Endothelial cell of umbilical vein (primary cell): ENCODE measurements around the gene PGAM5. TPM values are rescaled to one million over a fixed set of nuclear protein-coding genes. Genes with fewer than 3 reads are reported as not detected.

Source experiments
- BruUV-seq: library from RNA; stranded (reverse); fragments of 400-500 nt; replicated peaks from 2 replicates; lab custom pipeline; 2021; lab: Mats Ljungman, UMichigan
- CTCF ChIA-PET: fragments of 300-600, 350-600 bp; sonication (Branson Sonifier 250); formaldehyde crosslinking; loops from one replicate; lab custom pipeline; 2021; ENCODE audit warnings: antibody characterized with exemption, inconsistent platforms; lab: Charles Lee
- POLR2A ChIA-PET: fragments of 300-600, 350-600 bp; sonication (Branson Sonifier 250); formaldehyde crosslinking; loops from one replicate; lab custom pipeline; 2021; ENCODE audit warnings: antibody characterized with exemption, inconsistent platforms; lab: Charles Lee
- DNase-seq: peaks from one replicate; pipeline ENCODE4 v3.0.0-alpha.2; 2011; ENCODE audit warnings: low read depth, low spot score
- FAIRE-seq: peaks from 2 replicates; lab custom pipeline; 2011; peaks lifted over from hg19 to GRCh38; lab: Jason Lieb, UNC
- H2AFZ ChIP-seq: 2 replicates; pipeline ENCODE4 v1.6.0; 2012; ENCODE audit warnings: low read depth, low read length, control low read depth, inconsistent platforms
- H3K27ac ChIP-seq: 2 replicates; pipeline ENCODE4 v1.5.1; 2011; ENCODE audit warnings: low read depth, mild to moderate bottlenecking, control low read depth, low read length, moderate library complexity; ENCODE audit not compliant: insufficient read depth
- H3K27me3 ChIP-seq, 2 experiments: 2 replicates each; pipeline versions ENCODE4 v1.6.0 to v1.6.1; 2011; ENCODE audit warnings: low read length in 2 of 2, mixed read lengths in 1 of 2; ENCODE audit not compliant: control insufficient read depth in 2 of 2, insufficient read depth in 2 of 2
- H3K36me3 ChIP-seq, 2 experiments: 2 replicates in 1 of 2; 3 replicates in 1 of 2; pipeline ENCODE4 v1.5.1; 2011; ENCODE audit warnings: low read length in 2 of 2, mild to moderate bottlenecking in 1 of 2, moderate library complexity in 1 of 2; ENCODE audit not compliant: control insufficient read depth in 2 of 2, insufficient read depth in 2 of 2; ENCODE audit errors: extremely low read depth in 1 of 2
- H3K4me1 ChIP-seq: 3 replicates; pipeline ENCODE4 v1.5.1; 2011; ENCODE audit warnings: mild to moderate bottlenecking, low read length; ENCODE audit not compliant: control insufficient read depth, insufficient read depth; ENCODE audit errors: extremely low read depth
- H3K4me2 ChIP-seq: 2 replicates; pipeline ENCODE4 v1.6.1; 2011; ENCODE audit warnings: low read length, control low read depth, mixed read lengths; ENCODE audit not compliant: insufficient read depth
- H3K4me3 ChIP-seq, 3 experiments: fragments of 200-600 bp in 1 of 3; sonication (generic), shearing (Covaris generic) in 1 of 3; replicated peaks in 1 of 3; 2 replicates each; pipeline ENCODE4 v1.5.1; 2011 to 2016; ENCODE audit warnings: control low read depth in 3 of 3, low read length in 3 of 3, mild to moderate bottlenecking in 2 of 3, inconsistent platforms in 1 of 3, low read depth in 1 of 3, moderate library complexity in 1 of 3; ENCODE audit not compliant: insufficient read depth in 1 of 3
- H3K79me2 ChIP-seq: 2 replicates; pipeline ENCODE4 v1.6.0; 2012; ENCODE audit warnings: low read length, inconsistent platforms; ENCODE audit not compliant: control insufficient read depth, insufficient read depth
- H3K9ac ChIP-seq: replicated peaks from 2 replicates; pipeline ENCODE3; 2011; ENCODE audit warnings: low read length, control low read depth; ENCODE audit not compliant: insufficient read depth; ENCODE audit errors: extremely low read depth
- H3K9me1 ChIP-seq: replicated peaks from 3 replicates; pipeline ENCODE4 v1.6.0; 2011; ENCODE audit warnings: mild to moderate bottlenecking, low read length; ENCODE audit not compliant: control insufficient read depth, insufficient read depth; ENCODE audit errors: extremely low read depth
- H3K9me3 ChIP-seq: replicated peaks from 2 replicates; pipeline ENCODE4 v1.5.1; 2012; ENCODE audit warnings: low read length, inconsistent platforms; ENCODE audit not compliant: control insufficient read depth, insufficient read depth
- H4K20me1 ChIP-seq: replicated peaks from 2 replicates; pipeline ENCODE3; 2011; ENCODE audit warnings: mild to moderate bottlenecking, low read length; ENCODE audit not compliant: control insufficient read depth, insufficient read depth; ENCODE audit errors: extremely low read depth
- CTCF ChIP-seq, 2 donors: IDR thresholded peaks; 1 replicate in 1 of 2; 2 replicates in 1 of 2; pipeline ENCODE4 v1.5.1; 2011; ENCODE audit warnings: low read length in 2 of 2, mild to moderate bottlenecking in 2 of 2, moderate library complexity in 2 of 2, control low read depth in 1 of 2, inconsistent platforms in 1 of 2, low read depth in 1 of 2; ENCODE audit not compliant: insufficient read depth in 1 of 2; ENCODE audit errors: extremely low read depth in 1 of 2
- EZH2 ChIP-seq: IDR thresholded peaks from 2 replicates; pipeline ENCODE4 v1.6.1; 2012; ENCODE audit warnings: borderline replicate concordance, low read depth, mild to moderate bottlenecking, moderate library complexity, low read length, inconsistent platforms; ENCODE audit not compliant: severe bottlenecking
- FOS ChIP-seq: IDR thresholded peaks from 2 replicates; pipeline ENCODE4 v1.6.1; 2011; ENCODE audit warnings: mild to moderate bottlenecking, low read length, moderate library complexity, borderline replicate concordance; ENCODE audit not compliant: insufficient read depth
- GATA2 ChIP-seq: IDR thresholded peaks from 2 replicates; pipeline ENCODE4 v1.7.0; 2011; ENCODE audit warnings: low read depth, mild to moderate bottlenecking, moderate library complexity, mixed read lengths, low read length; ENCODE audit not compliant: insufficient read length, insufficient read depth
- JUN ChIP-seq: IDR thresholded peaks from 2 replicates; pipeline ENCODE4 v1.6.1; 2011; ENCODE audit warnings: borderline replicate concordance, low read depth; ENCODE audit not compliant: insufficient read length, insufficient read depth
- MAX ChIP-seq: IDR thresholded peaks from 2 replicates; pipeline ENCODE4 v1.6.1; 2011; ENCODE audit not compliant: insufficient read depth, insufficient read length
- MYC ChIP-seq: IDR thresholded peaks from one replicate; pipeline ENCODE4 v1.6.1; 2011; ENCODE audit warnings: mild to moderate bottlenecking, low read depth, low read length
- POLR2A ChIP-seq: IDR thresholded peaks from 2 replicates; pipeline ENCODE4 v1.6.1; 2012; ENCODE audit warnings: low read depth, mild to moderate bottlenecking, control low read depth, low read length
- dilution Hi-C: fragments of 300-500 bp; cut with MboI; formaldehyde crosslinking; loops from one replicate; pipeline ENCODE4 v1.15.0; 2019; ENCODE audit warnings: low sequenced_read_pairs; ENCODE audit not compliant: extremely low pct_ligation_motif_present
- intact Hi-C: fragments of 100-400 bp; cut with micrococcal nuclease; formaldehyde crosslinking; loops from one replicate; pipeline ENCODE4 v1.10.0; 2022
- polyA plus RNA-seq, 4 experiments: library from polyadenylated mRNA; depleted of rRNA in 3 of 4; stranded (reverse) in 3 of 4; unstranded in 1 of 4; fragments of >200 nt; gene quantifications; 2 replicates each; pipeline versions ENCODE4 v1.2.1 to v1.2.3, GENCODE V29; 2011 to 2012; ENCODE audit warnings: missing spikeins in 1 of 4
- total RNA-seq: library from RNA; stranded (reverse); gene quantifications from 2 replicates; pipeline ENCODE4 v1.2.3, GENCODE V29; 2021

Gene PGAM5
- total and polyA plus RNA-seq, 2 donors (not counting 3 experiments of a cell fraction or from before 2014, with no cell fraction given): 23.1 to 52.8 TPM

DNA sequence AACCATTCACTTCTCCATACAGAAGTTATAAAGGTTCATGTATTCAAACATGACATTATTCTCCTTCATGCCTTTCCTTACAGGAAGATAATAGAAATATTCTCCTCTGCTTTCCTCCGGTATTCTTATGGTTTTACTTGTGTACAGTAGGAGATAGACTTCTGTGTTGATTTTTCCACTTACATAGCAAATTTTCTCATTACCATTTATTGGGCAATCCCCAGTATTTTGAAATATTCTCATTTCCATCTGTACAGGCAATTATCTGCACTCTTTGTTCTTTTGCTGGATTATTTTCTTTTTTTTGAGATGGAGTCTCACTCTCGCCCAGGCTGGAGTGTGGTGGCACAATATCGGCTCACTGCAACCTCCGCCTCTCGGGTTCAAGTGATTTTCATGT lies 12.3 kb upstream of the PGAM5 start:
- FAIRE-seq (no peak), DNase-seq (no peak)
- H3K36me3 ChIP-seq: peaks cover 2 to 17% of the 10 kb centered on the region in 2 experiments
- CTCF ChIA-PET: no interaction called here
- no peak overlapping the region for H3K27ac ChIP-seq
- no peak overlapping the region for H3K4me2 ChIP-seq
- no peak overlapping the region for H3K4me3 ChIP-seq
- H2AFZ ChIP-seq: no peak overlapping the region
- intact Hi-C loops (no loop called here), dilution Hi-C loops (no loop called here)
- H3K9me3 ChIP-seq: no peaks in the 10 kb centered on the region
- no peak overlapping the region for H3K9ac ChIP-seq
- H3K9me1 ChIP-seq: no peaks in the 10 kb centered on the region
- H3K4me1 ChIP-seq: no peaks in the 10 kb centered on the region
- TF ChIP-seq JUN (no peak), MYC (no peak), FOS (no peak), POLR2A (no peak), GATA2 (no peak), EZH2 (no peak), CTCF (IDR thresholded peaks at IDR 0.05; ENCODE audit: extremely low read depth in 1 of 2, insufficient read depth in 1 of 2, low read depth in 1 of 2, low read length in 2 of 2) (no peak), MAX (no peak)
- no TSS peak for BruUV-seq
- POLR2A ChIA-PET: no interaction called here
- no peaks in the 10 kb centered on the region for H4K20me1 ChIP-seq
- H3K79me2 ChIP-seq: no peaks in the 10 kb centered on the region
- H3K27me3 ChIP-seq: no peaks in the 10 kb centered on the region
